GM23338 (cell line): ENCODE results near the gene GNG7. TPM values are rescaled to one million over a fixed set of nuclear protein-coding genes. Genes with fewer than 3 reads are reported as not detected.

Source experiments
- ATAC-seq: fragments of 200-7000 bp; cut with Tn5 transposase; 3 replicates; pipeline ENCODE4 v1.9.1; 2020
- DNase-seq: peaks from one replicate; pipeline ENCODE4 v3.0.0-alpha.2; 2015; ENCODE audit warnings: low spot score
- H2AFZ ChIP-seq: fragments of 200-600 bp; sonication (generic); 2 replicates; pipeline ENCODE4 v1.8.0; 2016; ENCODE audit warnings: antibody characterized with exemption, mild to moderate bottlenecking, moderate library complexity
- H3F3A ChIP-seq: fragments of 200-600 bp; sonication (generic); replicated peaks from 2 replicates; pipeline ENCODE4 v1.8.0; 2017; ENCODE audit warnings: antibody characterized with exemption, mixed run types, low read depth
- H3K27ac ChIP-seq: fragments of 200-600 bp; sonication (generic); 2 replicates; pipeline ENCODE4 v1.6.1; 2016; ENCODE audit warnings: low read depth
- H3K27me3 ChIP-seq: fragments of 200-600 bp; sonication (generic); 2 replicates; pipeline ENCODE4 v1.8.0; 2016; ENCODE audit warnings: mild to moderate bottlenecking, mixed run types, moderate library complexity; ENCODE audit not compliant: insufficient read depth
- H3K36me3 ChIP-seq: fragments of 200-600 bp; sonication (generic); 2 replicates; pipeline ENCODE4 v1.8.0; 2016; ENCODE audit warnings: mild to moderate bottlenecking; ENCODE audit not compliant: insufficient read depth
- H3K4me1 ChIP-seq: fragments of 200-600 bp; sonication (generic); 2 replicates; pipeline ENCODE4 v1.8.0; 2016; ENCODE audit warnings: mild to moderate bottlenecking, moderate library complexity; ENCODE audit not compliant: insufficient read depth
- H3K4me2 ChIP-seq: fragments of 200-600 bp; sonication (generic); 2 replicates; pipeline ENCODE4 v1.7.1; 2017; ENCODE audit warnings: mixed run types
- H3K4me3 ChIP-seq: fragments of 200-600 bp; sonication (generic); 2 replicates; pipeline ENCODE4 v1.6.1; 2016; ENCODE audit warnings: mixed run types
- H3K79me2 ChIP-seq: fragments of 200-600 bp; sonication (generic); replicated peaks from 2 replicates; pipeline ENCODE4 v1.8.0; 2017; ENCODE audit warnings: mild to moderate bottlenecking; ENCODE audit not compliant: insufficient read depth
- H3K9me2 ChIP-seq: fragments of 200-600 bp; sonication (generic); 2 replicates; pipeline ENCODE4 v1.8.0; 2017; ENCODE audit not compliant: insufficient read depth
- H4K20me1 ChIP-seq: fragments of 200-600 bp; sonication (generic); replicated peaks from 2 replicates; pipeline ENCODE4 v1.8.0; 2017; ENCODE audit warnings: mild to moderate bottlenecking; ENCODE audit not compliant: insufficient read depth
- H3K27ac Mint-ChIP-seq: 2 replicates; pipeline ENCODE4 v1.8.0; 2020; ENCODE audit warnings: inconsistent platforms, mild to moderate bottlenecking, moderate library complexity, mixed read lengths
- H3K27me3 Mint-ChIP-seq: 3 replicates; pipeline ENCODE4 v1.8.0; 2022; ENCODE audit warnings: low read depth, mild to moderate bottlenecking, moderate library complexity, mixed read lengths, inconsistent platforms; ENCODE audit not compliant: insufficient read depth, poor library complexity
- H3K36me3 Mint-ChIP-seq: 3 replicates; pipeline ENCODE4 v1.8.0; 2021; ENCODE audit warnings: low read depth, mild to moderate bottlenecking, inconsistent platforms, moderate library complexity, mixed read lengths
- H3K4me1 Mint-ChIP-seq: 3 replicates; pipeline ENCODE4 v1.8.0; 2020; ENCODE audit warnings: mild to moderate bottlenecking, inconsistent platforms, mixed read lengths
- H3K4me3 Mint-ChIP-seq: 3 replicates; pipeline ENCODE4 v1.8.0; 2021; ENCODE audit warnings: moderate library complexity, mild to moderate bottlenecking, inconsistent platforms, mixed read lengths
- H3K9me3 Mint-ChIP-seq: 3 replicates; pipeline ENCODE4 v1.8.0; 2020; ENCODE audit warnings: moderate library complexity, mild to moderate bottlenecking, inconsistent platforms, mixed read lengths
- CREB1 ChIP-seq: fragments of 250-450 bp; sonication (Bioruptor Pico); IDR thresholded peaks from 2 replicates; pipeline ENCODE4 v1.5.0; 2020; ENCODE audit warnings: low read depth, mild to moderate bottlenecking, moderate library complexity
- EZH2 ChIP-seq: fragments of 200-600 bp; sonication (generic); IDR thresholded peaks from one replicate; pipeline ENCODE4 v1.8.0; 2017; ENCODE audit warnings: antibody characterized with exemption, mild to moderate bottlenecking, low read depth; ENCODE audit not compliant: unreplicated experiment
- EZH2phosphoT487 ChIP-seq: fragments of 200-600 bp; sonication (generic); IDR thresholded peaks from one replicate; pipeline ENCODE4 v1.8.1; 2018; ENCODE audit warnings: antibody characterized with exemption; ENCODE audit not compliant: unreplicated experiment
- JUNB ChIP-seq: IDR thresholded peaks from one replicate; pipeline ENCODE4 v1.6.1; 2016; ENCODE audit warnings: antibody characterized with exemption; ENCODE audit not compliant: unreplicated experiment
- NANOG ChIP-seq: IDR thresholded peaks from 2 replicates; pipeline ENCODE4 v1.6.1; 2016; ENCODE audit warnings: antibody characterized with exemption, borderline replicate concordance
- POLR2AphosphoS5 ChIP-seq: IDR thresholded peaks from 2 replicates; pipeline ENCODE4 v1.6.1; 2016; ENCODE audit warnings: antibody characterized with exemption, low read depth
- STAT1 ChIP-seq: IDR thresholded peaks from one replicate; pipeline ENCODE4 v1.6.1; 2016; ENCODE audit warnings: antibody characterized with exemption; ENCODE audit not compliant: unreplicated experiment
- ZNF114 ChIP-seq: fragments of 250-450 bp; sonication (Bioruptor Pico); IDR thresholded peaks from 2 replicates; pipeline ENCODE4 v1.5.0; 2020; ENCODE audit warnings: mild to moderate bottlenecking, moderate library complexity
- ZNF331 ChIP-seq: fragments of 250-450 bp; sonication (Bioruptor Pico); IDR thresholded peaks from 2 replicates; pipeline ENCODE4 v1.5.0; 2020; ENCODE audit warnings: low read depth, mild to moderate bottlenecking, moderate library complexity
- polyA plus RNA-seq: library from polyadenylated mRNA; unstranded; fragments of >200 nt; fragmentation: Nextera tagmentation; extraction: Ambion mirVana; gene quantifications from 2 replicates; pipeline ENCODE4 v1.2.1, GENCODE V29; 2016
- total RNA-seq: library from RNA; depleted of rRNA; stranded (reverse); fragments of >200 nt; shearing (Covaris generic); gene quantifications from 2 replicates; pipeline ENCODE4 v1.2.3, GENCODE V29; 2014
- TF ChIP-seq, protein P1 (sequence below): IDR thresholded peaks from 2 replicates; pipeline ENCODE4 v1.6.1; 2016; ENCODE audit warnings: antibody characterized with exemption
- TF ChIP-seq, protein P2 (sequence below): fragments of 250-450 bp; sonication (Bioruptor Pico); IDR thresholded peaks from 2 replicates; pipeline ENCODE4 v1.5.0; 2020; ENCODE audit warnings: mild to moderate bottlenecking, moderate library complexity
- TF ChIP-seq, protein P3 (sequence below): IDR thresholded peaks from one replicate; pipeline ENCODE4 v1.6.1; 2018; ENCODE audit warnings: antibody characterized with exemption; ENCODE audit not compliant: unreplicated experiment
- TF ChIP-seq, protein P4 (sequence below), 2 experiments: fragments of 200-600 bp in 1 of 2; sonication (generic) in 1 of 2; conservative IDR thresholded peaks; 2 replicates each; pipeline versions ENCODE4 v1.5.1 to v1.6.1; 2016 to 2017; ENCODE audit warnings: antibody characterized with exemption in 2 of 2, low read depth in 2 of 2, mild to moderate bottlenecking in 2 of 2, moderate library complexity in 1 of 2

The GNG7 gene
- total and polyA plus RNA-seq, 2 experiments from 2014 or later = 5.1 to 5.4 TPM

- H3K4me3 Mint-ChIP-seq = no peak overlapping the region
Measured at GRCh38 chr19:2638417-2638940, 64.0 kb downstream of the GNG7 start.

More at GRCh38 chr19:2638417-2638940, 64.0 kb downstream of the GNG7 start:
- TF ChIP-seq EZH2phosphoT487 = no peak
- TF ChIP-seq, protein P1, sequence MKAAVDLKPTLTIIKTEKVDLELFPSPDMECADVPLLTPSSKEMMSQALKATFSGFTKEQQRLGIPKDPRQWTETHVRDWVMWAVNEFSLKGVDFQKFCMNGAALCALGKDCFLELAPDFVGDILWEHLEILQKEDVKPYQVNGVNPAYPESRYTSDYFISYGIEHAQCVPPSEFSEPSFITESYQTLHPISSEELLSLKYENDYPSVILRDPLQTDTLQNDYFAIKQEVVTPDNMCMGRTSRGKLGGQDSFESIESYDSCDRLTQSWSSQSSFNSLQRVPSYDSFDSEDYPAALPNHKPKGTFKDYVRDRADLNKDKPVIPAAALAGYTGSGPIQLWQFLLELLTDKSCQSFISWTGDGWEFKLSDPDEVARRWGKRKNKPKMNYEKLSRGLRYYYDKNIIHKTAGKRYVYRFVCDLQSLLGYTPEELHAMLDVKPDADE = no peak
- no peak for TF ChIP-seq POLR2AphosphoS5
- no peak for TF ChIP-seq EZH2
- no peak for TF ChIP-seq STAT1
- no peak for TF ChIP-seq ZNF331 (CRISPR knock-in tag)
- no peak for TF ChIP-seq NANOG
- no peak for TF ChIP-seq ZNF114 (CRISPR knock-in tag)
- TF ChIP-seq, protein P2, sequence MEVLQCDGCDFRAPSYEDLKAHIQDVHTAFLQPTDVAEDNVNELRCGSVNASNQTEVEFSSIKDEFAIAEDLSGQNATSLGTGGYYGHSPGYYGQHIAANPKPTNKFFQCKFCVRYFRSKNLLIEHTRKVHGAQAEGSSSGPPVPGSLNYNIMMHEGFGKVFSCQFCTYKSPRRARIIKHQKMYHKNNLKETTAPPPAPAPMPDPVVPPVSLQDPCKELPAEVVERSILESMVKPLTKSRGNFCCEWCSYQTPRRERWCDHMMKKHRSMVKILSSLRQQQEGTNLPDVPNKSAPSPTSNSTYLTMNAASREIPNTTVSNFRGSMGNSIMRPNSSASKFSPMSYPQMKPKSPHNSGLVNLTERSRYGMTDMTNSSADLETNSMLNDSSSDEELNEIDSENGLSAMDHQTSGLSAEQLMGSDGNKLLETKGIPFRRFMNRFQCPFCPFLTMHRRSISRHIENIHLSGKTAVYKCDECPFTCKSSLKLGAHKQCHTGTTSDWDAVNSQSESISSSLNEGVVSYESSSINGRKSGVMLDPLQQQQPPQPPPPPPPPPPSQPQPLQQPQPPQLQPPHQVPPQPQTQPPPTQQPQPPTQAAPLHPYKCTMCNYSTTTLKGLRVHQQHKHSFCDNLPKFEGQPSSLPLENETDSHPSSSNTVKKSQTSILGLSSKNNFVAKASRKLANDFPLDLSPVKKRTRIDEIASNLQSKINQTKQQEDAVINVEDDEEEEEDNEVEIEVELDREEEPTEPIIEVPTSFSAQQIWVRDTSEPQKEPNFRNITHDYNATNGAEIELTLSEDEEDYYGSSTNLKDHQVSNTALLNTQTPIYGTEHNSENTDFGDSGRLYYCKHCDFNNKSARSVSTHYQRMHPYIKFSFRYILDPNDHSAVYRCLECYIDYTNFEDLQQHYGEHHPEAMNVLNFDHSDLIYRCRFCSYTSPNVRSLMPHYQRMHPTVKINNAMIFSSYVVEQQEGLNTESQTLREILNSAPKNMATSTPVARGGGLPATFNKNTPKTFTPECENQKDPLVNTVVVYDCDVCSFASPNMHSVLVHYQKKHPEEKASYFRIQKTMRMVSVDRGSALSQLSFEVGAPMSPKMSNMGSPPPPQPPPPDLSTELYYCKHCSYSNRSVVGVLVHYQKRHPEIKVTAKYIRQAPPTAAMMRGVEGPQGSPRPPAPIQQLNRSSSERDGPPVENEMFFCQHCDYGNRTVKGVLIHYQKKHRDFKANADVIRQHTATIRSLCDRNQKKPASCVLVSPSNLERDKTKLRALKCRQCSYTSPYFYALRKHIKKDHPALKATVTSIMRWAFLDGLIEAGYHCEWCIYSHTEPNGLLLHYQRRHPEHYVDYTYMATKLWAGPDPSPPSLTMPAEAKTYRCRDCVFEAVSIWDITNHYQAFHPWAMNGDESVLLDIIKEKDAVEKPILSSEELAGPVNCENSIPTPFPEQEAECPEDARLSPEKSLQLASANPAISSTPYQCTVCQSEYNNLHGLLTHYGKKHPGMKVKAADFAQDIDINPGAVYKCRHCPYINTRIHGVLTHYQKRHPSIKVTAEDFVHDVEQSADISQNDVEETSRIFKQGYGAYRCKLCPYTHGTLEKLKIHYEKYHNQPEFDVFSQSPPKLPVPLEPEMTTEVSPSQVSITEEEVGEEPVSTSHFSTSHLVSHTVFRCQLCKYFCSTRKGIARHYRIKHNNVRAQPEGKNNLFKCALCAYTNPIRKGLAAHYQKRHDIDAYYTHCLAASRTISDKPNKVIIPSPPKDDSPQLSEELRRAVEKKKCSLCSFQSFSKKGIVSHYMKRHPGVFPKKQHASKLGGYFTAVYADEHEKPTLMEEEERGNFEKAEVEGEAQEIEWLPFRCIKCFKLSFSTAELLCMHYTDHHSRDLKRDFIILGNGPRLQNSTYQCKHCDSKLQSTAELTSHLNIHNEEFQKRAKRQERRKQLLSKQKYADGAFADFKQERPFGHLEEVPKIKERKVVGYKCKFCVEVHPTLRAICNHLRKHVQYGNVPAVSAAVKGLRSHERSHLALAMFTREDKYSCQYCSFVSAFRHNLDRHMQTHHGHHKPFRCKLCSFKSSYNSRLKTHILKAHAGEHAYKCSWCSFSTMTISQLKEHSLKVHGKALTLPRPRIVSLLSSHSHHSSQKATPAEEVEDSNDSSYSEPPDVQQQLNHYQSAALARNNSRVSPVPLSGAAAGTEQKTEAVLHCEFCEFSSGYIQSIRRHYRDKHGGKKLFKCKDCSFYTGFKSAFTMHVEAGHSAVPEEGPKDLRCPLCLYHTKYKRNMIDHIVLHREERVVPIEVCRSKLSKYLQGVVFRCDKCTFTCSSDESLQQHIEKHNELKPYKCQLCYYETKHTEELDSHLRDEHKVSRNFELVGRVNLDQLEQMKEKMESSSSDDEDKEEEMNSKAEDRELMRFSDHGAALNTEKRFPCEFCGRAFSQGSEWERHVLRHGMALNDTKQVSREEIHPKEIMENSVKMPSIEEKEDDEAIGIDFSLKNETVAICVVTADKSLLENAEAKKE (CRISPR knock-in tag) = no peak
- TF ChIP-seq CREB1 (CRISPR knock-in tag) = no peak
- TF ChIP-seq, protein P3, sequence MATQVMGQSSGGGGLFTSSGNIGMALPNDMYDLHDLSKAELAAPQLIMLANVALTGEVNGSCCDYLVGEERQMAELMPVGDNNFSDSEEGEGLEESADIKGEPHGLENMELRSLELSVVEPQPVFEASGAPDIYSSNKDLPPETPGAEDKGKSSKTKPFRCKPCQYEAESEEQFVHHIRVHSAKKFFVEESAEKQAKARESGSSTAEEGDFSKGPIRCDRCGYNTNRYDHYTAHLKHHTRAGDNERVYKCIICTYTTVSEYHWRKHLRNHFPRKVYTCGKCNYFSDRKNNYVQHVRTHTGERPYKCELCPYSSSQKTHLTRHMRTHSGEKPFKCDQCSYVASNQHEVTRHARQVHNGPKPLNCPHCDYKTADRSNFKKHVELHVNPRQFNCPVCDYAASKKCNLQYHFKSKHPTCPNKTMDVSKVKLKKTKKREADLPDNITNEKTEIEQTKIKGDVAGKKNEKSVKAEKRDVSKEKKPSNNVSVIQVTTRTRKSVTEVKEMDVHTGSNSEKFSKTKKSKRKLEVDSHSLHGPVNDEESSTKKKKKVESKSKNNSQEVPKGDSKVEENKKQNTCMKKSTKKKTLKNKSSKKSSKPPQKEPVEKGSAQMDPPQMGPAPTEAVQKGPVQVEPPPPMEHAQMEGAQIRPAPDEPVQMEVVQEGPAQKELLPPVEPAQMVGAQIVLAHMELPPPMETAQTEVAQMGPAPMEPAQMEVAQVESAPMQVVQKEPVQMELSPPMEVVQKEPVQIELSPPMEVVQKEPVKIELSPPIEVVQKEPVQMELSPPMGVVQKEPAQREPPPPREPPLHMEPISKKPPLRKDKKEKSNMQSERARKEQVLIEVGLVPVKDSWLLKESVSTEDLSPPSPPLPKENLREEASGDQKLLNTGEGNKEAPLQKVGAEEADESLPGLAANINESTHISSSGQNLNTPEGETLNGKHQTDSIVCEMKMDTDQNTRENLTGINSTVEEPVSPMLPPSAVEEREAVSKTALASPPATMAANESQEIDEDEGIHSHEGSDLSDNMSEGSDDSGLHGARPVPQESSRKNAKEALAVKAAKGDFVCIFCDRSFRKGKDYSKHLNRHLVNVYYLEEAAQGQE = no peak
- TF ChIP-seq JUNB = no peak
- TF ChIP-seq, protein P4, sequence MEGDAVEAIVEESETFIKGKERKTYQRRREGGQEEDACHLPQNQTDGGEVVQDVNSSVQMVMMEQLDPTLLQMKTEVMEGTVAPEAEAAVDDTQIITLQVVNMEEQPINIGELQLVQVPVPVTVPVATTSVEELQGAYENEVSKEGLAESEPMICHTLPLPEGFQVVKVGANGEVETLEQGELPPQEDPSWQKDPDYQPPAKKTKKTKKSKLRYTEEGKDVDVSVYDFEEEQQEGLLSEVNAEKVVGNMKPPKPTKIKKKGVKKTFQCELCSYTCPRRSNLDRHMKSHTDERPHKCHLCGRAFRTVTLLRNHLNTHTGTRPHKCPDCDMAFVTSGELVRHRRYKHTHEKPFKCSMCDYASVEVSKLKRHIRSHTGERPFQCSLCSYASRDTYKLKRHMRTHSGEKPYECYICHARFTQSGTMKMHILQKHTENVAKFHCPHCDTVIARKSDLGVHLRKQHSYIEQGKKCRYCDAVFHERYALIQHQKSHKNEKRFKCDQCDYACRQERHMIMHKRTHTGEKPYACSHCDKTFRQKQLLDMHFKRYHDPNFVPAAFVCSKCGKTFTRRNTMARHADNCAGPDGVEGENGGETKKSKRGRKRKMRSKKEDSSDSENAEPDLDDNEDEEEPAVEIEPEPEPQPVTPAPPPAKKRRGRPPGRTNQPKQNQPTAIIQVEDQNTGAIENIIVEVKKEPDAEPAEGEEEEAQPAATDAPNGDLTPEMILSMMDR (conservative IDR thresholded peaks at IDR 0.05; ENCODE audit: low read depth in 2 of 2) = no peak
- no peaks in the 10 kb centered on the region for H3F3A ChIP-seq
- H2AFZ ChIP-seq = no peak overlapping the region
- Mint-ChIP-seq H3K9me3 (peaks cover 4% of the 10 kb centered on the region; the same call in 1 of the 3 replicates), H3K27me3 (peaks cover 10% of the 10 kb centered on the region), H3K27ac (no peak overlapping the region), H3K4me1 (peaks cover 12% of the 10 kb centered on the region), H3K36me3 (no peaks in the 10 kb centered on the region; the same call in 2 of the 3 replicates)
- no peak overlapping the region for H3K27ac ChIP-seq
- H3K36me3 ChIP-seq = no peaks in the 10 kb centered on the region
- no peak for DNase-seq
- no peaks in the 10 kb centered on the region for H3K79me2 ChIP-seq
- H3K4me3 ChIP-seq = no peak overlapping the region
- H3K4me1 ChIP-seq = peaks cover 12% of the 10 kb centered on the region
- no peaks in the 10 kb centered on the region for H4K20me1 ChIP-seq
- H3K27me3 ChIP-seq = no peaks in the 10 kb centered on the region
- no peak overlapping the region for H3K4me2 ChIP-seq
- no peaks in the 10 kb centered on the region for H3K9me2 ChIP-seq
- ATAC-seq = no peak
